Keratinocyte (primary cell): ENCODE results near the gene IL6R. TPM values are rescaled to one million over a fixed set of nuclear protein-coding genes. Genes with fewer than 3 reads are reported as not detected.

Experiments
- DNase-seq: peaks from one replicate; pipeline ENCODE4 v3.0.0-alpha.2; 2011; ENCODE audit warnings: low read depth, missing footprints, low spot score
- FAIRE-seq: peaks from 2 replicates; lab custom pipeline; 2011; peaks lifted over from hg19 to GRCh38; lab: Jason Lieb, UNC
- H2AFZ ChIP-seq: 2 replicates; pipeline ENCODE4 v1.6.0; 2012; ENCODE audit warnings: low read length, control low read depth, inconsistent platforms; ENCODE audit not compliant: control insufficient read depth
- H3K27ac ChIP-seq: 2 replicates; pipeline ENCODE4 v1.5.1; 2011; ENCODE audit warnings: low read length; ENCODE audit not compliant: control insufficient read depth, insufficient read depth
- H3K27me3 ChIP-seq: 3 replicates; pipeline ENCODE4 v1.6.0; 2011; ENCODE audit warnings: low read length; ENCODE audit not compliant: control insufficient read depth, insufficient read depth; ENCODE audit errors: extremely low read depth
- H3K36me3 ChIP-seq, 2 experiments: 2 replicates in 1 of 2; 3 replicates in 1 of 2; pipeline ENCODE4 v1.5.1; 2011; ENCODE audit warnings: low read length in 2 of 2, mild to moderate bottlenecking in 1 of 2; ENCODE audit not compliant: control insufficient read depth in 2 of 2, insufficient read depth in 2 of 2; ENCODE audit errors: extremely low read depth in 1 of 2
- H3K4me1 ChIP-seq: 3 replicates; pipeline ENCODE4 v1.5.1; 2011; ENCODE audit warnings: low read length; ENCODE audit not compliant: control insufficient read depth, insufficient read depth; ENCODE audit errors: extremely low read depth
- H3K4me2 ChIP-seq: 3 replicates; pipeline ENCODE4 v1.6.0; 2011; ENCODE audit warnings: low read depth, low read length; ENCODE audit not compliant: control insufficient read depth, insufficient read depth; ENCODE audit errors: extremely low read depth
- H3K4me3 ChIP-seq, 3 experiments: fragments of 200-600 bp in 1 of 3; sonication (generic) in 1 of 3; 2 replicates in 2 of 3; 3 replicates in 1 of 3; pipeline ENCODE4 v1.5.1; 2011 to 2016; ENCODE audit warnings: low read length in 3 of 3, mild to moderate bottlenecking in 3 of 3, control low read depth in 2 of 3, inconsistent platforms in 1 of 3, low read depth in 1 of 3, mixed read lengths in 1 of 3, mixed run types in 1 of 3, moderate library complexity in 1 of 3; ENCODE audit not compliant: control insufficient read depth in 2 of 3, insufficient read depth in 2 of 3; ENCODE audit errors: extremely low read depth in 1 of 3
- H3K79me2 ChIP-seq: 2 replicates; pipeline ENCODE4 v1.6.0; 2012; ENCODE audit warnings: low read length; ENCODE audit not compliant: control insufficient read depth, insufficient read depth
- H3K9ac ChIP-seq: 3 replicates; pipeline ENCODE4 v1.6.0; 2011; ENCODE audit warnings: low read length; ENCODE audit not compliant: control insufficient read depth, insufficient read depth; ENCODE audit errors: extremely low read depth
- H3K9me1 ChIP-seq: 3 replicates; pipeline ENCODE4 v1.6.0; 2011; ENCODE audit warnings: low read length; ENCODE audit not compliant: control insufficient read depth, insufficient read depth; ENCODE audit errors: extremely low read depth
- H3K9me3 ChIP-seq: 2 replicates; pipeline ENCODE4 v1.5.1; 2012; ENCODE audit warnings: low read depth, low read length; ENCODE audit not compliant: control insufficient read depth
- H4K20me1 ChIP-seq: 3 replicates; pipeline ENCODE4 v1.6.0; 2011; ENCODE audit warnings: low read length; ENCODE audit not compliant: control insufficient read depth, insufficient read depth; ENCODE audit errors: extremely low read depth
- CTCF ChIP-seq, 3 experiments: IDR thresholded peaks in 1 of 3; conservative IDR thresholded peaks in 1 of 3; optimal IDR thresholded peaks in 1 of 3; 2 replicates in 2 of 3; 3 replicates in 1 of 3; pipeline versions ENCODE3 to v1.5.1; 2011; ENCODE audit warnings: low read length in 3 of 3, mild to moderate bottlenecking in 3 of 3, moderate library complexity in 2 of 3, control low read depth in 1 of 3, inconsistent platforms in 1 of 3; ENCODE audit not compliant: insufficient read depth in 2 of 3; ENCODE audit errors: extremely low read depth in 1 of 3
- EZH2 ChIP-seq: IDR thresholded peaks from one replicate; pipeline ENCODE4 v1.6.1; 2012; ENCODE audit warnings: inconsistent platforms, mild to moderate bottlenecking, low read length, moderate library complexity
- dilution Hi-C: fragments of 300-500 bp; cut with MboI; formaldehyde crosslinking; loops from one replicate; pipeline ENCODE4 v1.7.0; 2020; ENCODE audit warnings: low sequenced_read_pairs; ENCODE audit not compliant: extremely low pct_ligation_motif_present
- polyA minus RNA-seq, 3 experiments: library from RNA; depleted of rRNA, polyadenylated mRNA; stranded (reverse); fragments of >200 nt; gene quantifications; 1 replicate in 1 of 3; 2 replicates in 1 of 3; 3 replicates in 1 of 3; pipeline ENCODE4 v1.2.3, GENCODE V29; 2011
- polyA plus RNA-seq, 5 experiments: library from polyadenylated mRNA; depleted of rRNA in 3 of 5; stranded (reverse) in 3 of 5; stranded (forward) in 1 of 5; unstranded in 1 of 5; fragments of >200 nt; gene quantifications; 1 replicate in 1 of 5; 2 replicates in 3 of 5; 3 replicates in 1 of 5; pipeline versions ENCODE4 v1.2.1 to v1.2.3, GENCODE V29; 2011 to 2012; ENCODE audit warnings: missing spikeins in 2 of 5, low read depth in 1 of 5, low replicate concordance in 1 of 5

IL6R gene
- 12.6 to 24.1 TPM (median 15.9 TPM) in 3 replicates for polyA plus RNA-seq
- 12.4 TPM for polyA plus RNA-seq (2011; ENCODE audit: low read depth)
- 8.2 and 11.1 TPM in 2 replicates for polyA plus RNA-seq (2011; cell fraction: cytosol; rRNA removed)
- 30.5 and 37.3 TPM in 2 replicates for polyA plus RNA-seq (2011; cell fraction: nucleus; rRNA removed)
- 9.3 and 24.5 TPM in 2 replicates for polyA plus RNA-seq (2012; ENCODE audit: low replicate concordance)
- 33.9 to 71.2 TPM (median 38.4 TPM) in 3 replicates for polyA minus RNA-seq
- 28.0 TPM for polyA minus RNA-seq (2011; cell fraction: cytosol; rRNA and poly(A)+ RNA removed)
- polyA minus RNA-seq (2011; cell fraction: nucleus; rRNA and poly(A)+ RNA removed), result 38.8 and 51.2 TPM in 2 replicates

- Histone ChIP-seq H4K20me1 (no peaks in the 10 kb centered on the region), H3K4me3 (peak within 1 kb of the TSS; percentile 55 to 84 (median 81)), H3K36me3 (no peaks in the 10 kb centered on the region), H3K9me3 (no peaks in the 10 kb centered on the region), H2AFZ (peak within 1 kb of the TSS; percentile 80), H3K9me1 (no peaks in the 10 kb centered on the region), H3K9ac (peak within 1 kb of the TSS; percentile 93), H3K4me2 (peak within 1 kb of the TSS; percentile 98), H3K27me3 (no peaks in the 10 kb centered on the region), H3K27ac (peak within 1 kb of the TSS; percentile 92), H3K4me1 (peaks cover 34% of the 10 kb centered on the region), H3K79me2 (peaks cover 15% of the 10 kb centered on the region)
- no peak for FAIRE-seq
- DNase-seq, result no peak
- dilution Hi-C loops, result no loop called here
- TF ChIP-seq EZH2 (no peak), CTCF (optimal IDR thresholded peaks at IDR 0.05 in 1 of 3, IDR thresholded peaks at IDR 0.05 in 1 of 3, conservative IDR thresholded peaks at IDR 0.05 in 1 of 3; ENCODE audit: extremely low read depth in 1 of 3, insufficient read depth in 2 of 3, low read length in 3 of 3) (peak in 2 of 3 experiments; percentile 65 to 79)
Observed at GRCh38 chr1:154404984-154405746, at the start of gene IL6R. Gene IL6R (plus strand): TSS chr1:154405343. CDS start chr1:154405630, 287 bp downstream.

- no peak overlapping the region for H2AFZ ChIP-seq
Observed at GRCh38 chr1:154358519-154358918, 46.6 kb upstream of the IL6R start.

More at GRCh38 chr1:154358519-154358918, 46.6 kb upstream of the IL6R start:
- no peak overlapping the region for H3K4me3 ChIP-seq
- H3K9me1 ChIP-seq, result no peaks in the 10 kb centered on the region
- DNase-seq (no peak), FAIRE-seq (no peak)
- no peaks in the 10 kb centered on the region for H3K79me2 ChIP-seq
- H3K27me3 ChIP-seq, result no peaks in the 10 kb centered on the region
- no peaks in the 10 kb centered on the region for H3K9me3 ChIP-seq
- TF ChIP-seq EZH2, result no peak
- H3K27ac ChIP-seq, result no peak overlapping the region
- H3K9ac ChIP-seq, result no peak overlapping the region
- dilution Hi-C loops, result no loop called here
- H3K36me3 ChIP-seq, result no peaks in the 10 kb centered on the region
- no peak overlapping the region for H3K4me2 ChIP-seq
- H4K20me1 ChIP-seq, result no peaks in the 10 kb centered on the region
- H3K4me1 ChIP-seq, result peaks cover 5% of the 10 kb centered on the region
